ENCODE data around the gene ACAD11. TPM values are rescaled to one million over a fixed set of nuclear protein-coding genes. Genes with fewer than 3 reads are reported as not detected.

ACAD11 gene
- total and polyA plus RNA-seq, 2 experiments from 2014 or later, result 15.6 to 17.3 TPM

- in situ Hi-C loops (cut with MboI), result no loop called here
- Histone ChIP-seq H3F3A (ENCODE audit: insufficient read depth) (no peaks in the 10 kb centered on the region), H3K9me2 (ENCODE audit: insufficient read depth) (no peaks in the 10 kb centered on the region), H3K4me2 (ENCODE audit: unreplicated experiment) (no peak overlapping the region), H3K4me1 (ENCODE audit: insufficient read depth) (no peaks in the 10 kb centered on the region; the same call in 1 of the 2 replicates), H3K27me3 (replicated peaks; ENCODE audit: insufficient read depth) (no peaks in the 10 kb centered on the region), H3K36me3 (ENCODE audit: low read depth) (peaks cover 52% of the 10 kb centered on the region), H3K9me3 (ENCODE audit: low read depth) (no peaks in the 10 kb centered on the region), H2AFZ (no peak overlapping the region), H3K27ac (no peak overlapping the region), H3K9ac (no peak overlapping the region), H3K79me2 (ENCODE audit: insufficient read depth) (peaks cover 68% of the 10 kb centered on the region), H3K4me3 (no peak overlapping the region), H4K20me1 (ENCODE audit: insufficient read depth) (no peaks in the 10 kb centered on the region)
- DNase-seq, result peak; percentile 13
- WGBS, 2 experiments (ENCODE audit: low coverage in 1 of 2, low lambda C conversion rate in 2 of 2, missing lambda C conversion rate in 2 of 2), result 99 to 100% methylated on average over 5 of the region's 5 CpGs
- TF ChIP-seq EZH2phosphoT487 (IDR thresholded peaks at IDR 0.05; ENCODE audit: insufficient read depth, low read depth), result no peak
- TF ChIP-seq EZH2 (IDR thresholded peaks at IDR 0.05; ENCODE audit: insufficient read depth, poor library complexity, severe bottlenecking), result no peak
Observed at GRCh38 chr3:132669256-132669777, 9.7 kb upstream of the ACAD11 start.

DNA sequence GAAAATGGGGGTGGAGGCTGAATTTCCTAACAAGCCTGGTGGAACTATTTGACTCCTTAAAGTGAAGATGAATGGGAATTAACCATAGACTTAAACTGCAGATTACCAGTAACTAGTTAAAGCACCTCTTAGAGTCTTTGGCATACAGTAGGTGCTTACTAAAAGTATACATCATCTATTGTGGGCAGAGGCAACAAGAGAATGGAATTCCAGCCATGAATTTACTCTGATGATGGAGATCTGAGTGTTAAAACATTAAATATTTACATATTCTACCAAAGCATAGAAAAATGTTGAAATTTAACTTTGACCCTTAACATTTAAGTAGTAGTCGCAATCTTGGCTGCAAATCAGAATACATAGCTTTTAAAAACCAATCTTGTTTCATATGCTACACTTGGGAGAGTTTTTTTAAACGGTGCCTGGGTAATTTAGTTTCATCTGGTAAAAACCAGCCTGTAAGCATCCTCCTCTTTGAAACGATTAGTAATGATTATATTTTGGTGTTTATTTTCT is 5.7 kb upstream of the ACAD11 start:
- no peak overlapping the region for H3K9ac ChIP-seq
- H3K36me3 ChIP-seq (ENCODE audit: low read depth), result peaks cover 20% of the 10 kb centered on the region; the same call in 1 of the 2 replicates
- TF ChIP-seq EZH2 (IDR thresholded peaks at IDR 0.05; ENCODE audit: insufficient read depth, poor library complexity, severe bottlenecking) (no peak), EZH2phosphoT487 (IDR thresholded peaks at IDR 0.05; ENCODE audit: insufficient read depth, low read depth) (no peak)
- WGBS, 2 experiments (ENCODE audit: low coverage in 1 of 2, low lambda C conversion rate in 2 of 2, missing lambda C conversion rate in 2 of 2), result 83 to 84% methylated on average over 3 of the region's 3 CpGs
- no peak overlapping the region for H3K4me3 ChIP-seq
- H3K4me2 ChIP-seq (ENCODE audit: unreplicated experiment), result no peak overlapping the region
- no peaks in the 10 kb centered on the region for H3K9me3 ChIP-seq (ENCODE audit: low read depth)
- H3F3A ChIP-seq (ENCODE audit: insufficient read depth), result no peaks in the 10 kb centered on the region
- H3K27ac ChIP-seq, result no peak overlapping the region
- H3K4me1 ChIP-seq (ENCODE audit: insufficient read depth), result peaks cover 14% of the 10 kb centered on the region
- no peak overlapping the region for H2AFZ ChIP-seq
- DNase-seq, result no peak
- in situ Hi-C loops (cut with MboI), result no loop called here
- no peaks in the 10 kb centered on the region; the same call in 1 of the 2 replicates for H4K20me1 ChIP-seq (ENCODE audit: insufficient read depth)
- H3K27me3 ChIP-seq (replicated peaks; ENCODE audit: insufficient read depth), result no peaks in the 10 kb centered on the region
- H3K9me2 ChIP-seq (ENCODE audit: insufficient read depth), result no peaks in the 10 kb centered on the region
- H3K79me2 ChIP-seq (ENCODE audit: insufficient read depth), result peaks cover 97% of the 10 kb centered on the region

DNA sequence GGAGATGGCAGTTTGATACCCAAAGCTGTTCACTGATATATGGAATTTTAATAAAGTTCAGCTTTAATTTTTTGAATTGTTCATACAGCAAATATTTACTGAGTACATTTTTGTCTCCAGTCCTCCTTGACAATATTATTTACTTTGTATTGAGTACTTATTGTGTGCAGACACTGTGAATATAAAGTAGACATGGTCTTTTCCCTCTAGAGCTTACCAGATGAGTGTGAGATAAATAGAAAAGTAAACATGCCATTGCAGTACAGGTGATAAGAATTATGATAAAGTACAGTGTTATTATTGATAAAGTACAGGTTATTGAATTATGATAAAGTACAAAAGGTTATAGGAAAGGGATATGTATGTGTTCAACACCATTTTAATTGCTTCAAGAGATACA is 2.6 kb upstream of the ACAD11 start:
- H3K9ac ChIP-seq, result peak overlapping the region; percentile 94
- H3K4me3 ChIP-seq, result peak overlapping the region; percentile 94
- peak overlapping the region; percentile 88 for H3K4me2 ChIP-seq (ENCODE audit: unreplicated experiment)
- H3K9me3 ChIP-seq (ENCODE audit: low read depth), result no peaks in the 10 kb centered on the region
- DNase-seq, result no peak
- H4K20me1 ChIP-seq (ENCODE audit: insufficient read depth), result no peaks in the 10 kb centered on the region; the same call in 1 of the 2 replicates
- H3F3A ChIP-seq (ENCODE audit: insufficient read depth), result peaks cover 10% of the 10 kb centered on the region
- 0 out of 2 replicates have a peak, but pooled peaks cover 4% of the 10 kb centered on the region for H3K36me3 ChIP-seq (ENCODE audit: low read depth)
- no peaks in the 10 kb centered on the region for H3K27me3 ChIP-seq (replicated peaks; ENCODE audit: insufficient read depth)
- no peak overlapping the region for H2AFZ ChIP-seq
- H3K9me2 ChIP-seq (ENCODE audit: insufficient read depth), result no peaks in the 10 kb centered on the region
- in situ Hi-C loops (cut with MboI), result no loop called here
- H3K79me2 ChIP-seq (ENCODE audit: insufficient read depth), result peaks cover 89% of the 10 kb centered on the region
- TF ChIP-seq EZH2 (IDR thresholded peaks at IDR 0.05; ENCODE audit: insufficient read depth, poor library complexity, severe bottlenecking) (no peak), EZH2phosphoT487 (IDR thresholded peaks at IDR 0.05; ENCODE audit: insufficient read depth, low read depth) (no peak)
- peaks cover 30% of the 10 kb centered on the region for H3K4me1 ChIP-seq (ENCODE audit: insufficient read depth)
- H3K27ac ChIP-seq, result no peak overlapping the region

- no peak for TF ChIP-seq EZH2phosphoT487 (IDR thresholded peaks at IDR 0.05; ENCODE audit: insufficient read depth, low read depth)
- no peak for TF ChIP-seq EZH2 (IDR thresholded peaks at IDR 0.05; ENCODE audit: insufficient read depth, poor library complexity, severe bottlenecking)
- WGBS, 2 experiments (ENCODE audit: low coverage in 1 of 2, low lambda C conversion rate in 2 of 2, missing lambda C conversion rate in 2 of 2), result 13 to 15% methylated on average over 8 of the region's 8 CpGs
- no peaks in the 10 kb centered on the region for H3K27me3 ChIP-seq (replicated peaks; ENCODE audit: insufficient read depth)
- H3K4me1 ChIP-seq (ENCODE audit: insufficient read depth), result peaks cover 34% of the 10 kb centered on the region
- in situ Hi-C loops (cut with MboI), result no loop called here
- H3K27ac ChIP-seq, result peak overlapping the region; percentile 96
- peaks cover 89% of the 10 kb centered on the region for H3K79me2 ChIP-seq (ENCODE audit: insufficient read depth)
- no peaks in the 10 kb centered on the region for H3K36me3 ChIP-seq (ENCODE audit: low read depth)
- H3K4me2 ChIP-seq (ENCODE audit: unreplicated experiment), result peak overlapping the region; percentile 88
- H3K4me3 ChIP-seq, result peak overlapping the region; percentile 94
- no peaks in the 10 kb centered on the region for H3K9me2 ChIP-seq (ENCODE audit: insufficient read depth)
- DNase-seq, result peak; percentile 21
- H3K9ac ChIP-seq, result peak overlapping the region; percentile 94
- H4K20me1 ChIP-seq (ENCODE audit: insufficient read depth), result no peaks in the 10 kb centered on the region; the same call in 1 of the 2 replicates
- H3F3A ChIP-seq (ENCODE audit: insufficient read depth), result peaks cover 12% of the 10 kb centered on the region
- peak overlapping the region; percentile 97 for H2AFZ ChIP-seq
- no peaks in the 10 kb centered on the region for H3K9me3 ChIP-seq (ENCODE audit: low read depth)
Observed at GRCh38 chr3:132661101-132661500, 1.5 kb upstream of the ACAD11 start.
